22Rv1 (cell line): ENCODE measurements around the gene REC8.
"Not testable (repeated sequence)": the region's sequence is repeated elsewhere in the genome, so short reads cannot be mapped to it uniquely, and the experiment has no call there.

Experiments used
- H3K27ac ChIP-seq: fragments of 450-650 bp; 2 replicates; pipeline ENCODE4 v1.5.1; 2017
- CTCF ChIP-seq: fragments of 450-650 bp; IDR thresholded peaks from 2 replicates; pipeline ENCODE4 v1.5.1; 2017; ENCODE audit warnings: mild to moderate bottlenecking
- ZFX ChIP-seq: fragments of 450-650 bp; IDR thresholded peaks from 2 replicates; pipeline ENCODE4 v1.6.1; 2017; ENCODE audit warnings: antibody characterized with exemption, borderline replicate concordance

The REC8 gene

GRCh38 chr14:24213866-24214662, 42.2 kb downstream of the REC8 start:
- H3K27ac ChIP-seq = peak overlapping the region; percentile 96
- TF ChIP-seq ZFX = no peak
- no peak for TF ChIP-seq CTCF

- peak within 1 kb of the TSS; percentile 96 for H3K27ac ChIP-seq
- no peak for TF ChIP-seq ZFX
- TF ChIP-seq CTCF = peak; percentile 84
Measured at GRCh38 chr14:24215495-24216344, 43.8 kb downstream of the REC8 start, which contains the start of gene MDP1. Gene MDP1 (minus strand): TSS chr14:24216066. CDS start chr14:24215955, 111 bp downstream.

- peak overlapping the region; percentile 96 for H3K27ac ChIP-seq
- no peak for TF ChIP-seq CTCF
- no peak for TF ChIP-seq ZFX
Measured at GRCh38 chr14:24216345-24216699, 44.4 kb downstream of the REC8 start.

- H3K27ac ChIP-seq = peak overlapping the region; percentile 96
Measured at GRCh38 chr14:24216876-24217275, 45.0 kb downstream of the REC8 start.

- H3K27ac ChIP-seq = no peak overlapping the region
- no peak for TF ChIP-seq CTCF
Measured at GRCh38 chr14:24219080-24219479, 47.2 kb downstream of the REC8 start.

- no peak for TF ChIP-seq ZFX
- no peak overlapping the region for H3K27ac ChIP-seq
Measured at GRCh38 chr14:24219521-24219920, 47.6 kb downstream of the REC8 start.

GRCh38 chr14:24222987-24223386, 51.1 kb downstream of the REC8 start:
- not testable (repeated sequence) for H3K27ac ChIP-seq

- H3K27ac ChIP-seq = no peak overlapping the region
- TF ChIP-seq ZFX = no peak
- no peak for TF ChIP-seq CTCF
Measured at GRCh38 chr14:24224618-24225071, 52.8 kb downstream of the REC8 start.
